ENCODE results near the gene GALNT14.

Gene GALNT14

DNA sequence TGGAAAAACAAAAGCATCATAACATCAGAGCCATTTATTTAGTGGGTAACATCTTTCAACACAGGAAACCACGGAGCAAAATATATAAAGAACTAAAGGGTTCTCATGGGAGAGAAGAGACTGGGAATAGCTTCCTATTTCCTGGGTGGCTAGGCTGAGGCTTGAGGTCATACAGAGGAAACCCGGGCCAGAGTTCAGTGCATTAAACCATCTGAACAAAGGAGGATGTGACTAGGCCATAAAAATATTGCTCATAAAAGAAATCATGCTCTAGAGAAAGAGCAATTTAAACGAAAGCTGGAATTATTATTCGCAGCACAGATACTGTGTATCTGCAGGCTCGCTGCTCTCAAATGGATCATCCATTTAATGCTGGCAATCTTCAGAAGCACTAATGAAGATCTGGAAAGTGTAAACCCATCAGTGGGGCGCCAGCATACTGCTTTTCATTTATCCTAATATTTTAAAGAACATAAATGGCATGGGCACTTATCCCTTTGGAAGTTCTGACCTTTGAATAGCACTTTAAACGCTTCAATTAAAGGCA lies 83.3 kb downstream of the GALNT14 start:
- ATAC-seq (ENCODE audit: insufficient read depth, low read depth): no peak
- no peak overlapping the region for H3K4me3 ChIP-seq (ENCODE audit: low read depth in 1 of 2, low read length in 2 of 2)
- no peak overlapping the region for H3K9ac ChIP-seq (ENCODE audit: low read depth, low read length)
- H4K20me1 ChIP-seq (ENCODE audit: insufficient read depth, low read length): no peaks in the 10 kb centered on the region
- no peaks in the 10 kb centered on the region for H3K36me3 ChIP-seq (ENCODE audit: insufficient read depth, low read length)
- TF ChIP-seq EZH2 (IDR thresholded peaks at IDR 0.05; ENCODE audit: borderline replicate concordance, low read depth, low read length, severe bottlenecking): no peak
- TF ChIP-seq, protein P1, sequence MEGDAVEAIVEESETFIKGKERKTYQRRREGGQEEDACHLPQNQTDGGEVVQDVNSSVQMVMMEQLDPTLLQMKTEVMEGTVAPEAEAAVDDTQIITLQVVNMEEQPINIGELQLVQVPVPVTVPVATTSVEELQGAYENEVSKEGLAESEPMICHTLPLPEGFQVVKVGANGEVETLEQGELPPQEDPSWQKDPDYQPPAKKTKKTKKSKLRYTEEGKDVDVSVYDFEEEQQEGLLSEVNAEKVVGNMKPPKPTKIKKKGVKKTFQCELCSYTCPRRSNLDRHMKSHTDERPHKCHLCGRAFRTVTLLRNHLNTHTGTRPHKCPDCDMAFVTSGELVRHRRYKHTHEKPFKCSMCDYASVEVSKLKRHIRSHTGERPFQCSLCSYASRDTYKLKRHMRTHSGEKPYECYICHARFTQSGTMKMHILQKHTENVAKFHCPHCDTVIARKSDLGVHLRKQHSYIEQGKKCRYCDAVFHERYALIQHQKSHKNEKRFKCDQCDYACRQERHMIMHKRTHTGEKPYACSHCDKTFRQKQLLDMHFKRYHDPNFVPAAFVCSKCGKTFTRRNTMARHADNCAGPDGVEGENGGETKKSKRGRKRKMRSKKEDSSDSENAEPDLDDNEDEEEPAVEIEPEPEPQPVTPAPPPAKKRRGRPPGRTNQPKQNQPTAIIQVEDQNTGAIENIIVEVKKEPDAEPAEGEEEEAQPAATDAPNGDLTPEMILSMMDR (IDR thresholded peaks at IDR 0.05; ENCODE audit: borderline replicate concordance, extremely low read depth, low read length, poor library complexity, severe bottlenecking): no peak
- H3K79me2 ChIP-seq (ENCODE audit: insufficient read depth, low read length): no peaks in the 10 kb centered on the region
- H2AFZ ChIP-seq (ENCODE audit: low read depth, low read length): no peak overlapping the region
- H3K27ac ChIP-seq (ENCODE audit: low read length): no peak overlapping the region
- no peaks in the 10 kb centered on the region for H3K9me3 ChIP-seq (ENCODE audit: insufficient read depth, low read length, severe bottlenecking)
- no peaks in the 10 kb centered on the region for H3K4me1 ChIP-seq (ENCODE audit: insufficient read depth, low read length)
- peaks cover 4% of the 10 kb centered on the region for H3K27me3 ChIP-seq (ENCODE audit: insufficient read depth, low read length, poor library complexity)
- no peak for DNase-seq
- H3K4me2 ChIP-seq (ENCODE audit: insufficient read depth, low read length): no peak overlapping the region

DNA sequence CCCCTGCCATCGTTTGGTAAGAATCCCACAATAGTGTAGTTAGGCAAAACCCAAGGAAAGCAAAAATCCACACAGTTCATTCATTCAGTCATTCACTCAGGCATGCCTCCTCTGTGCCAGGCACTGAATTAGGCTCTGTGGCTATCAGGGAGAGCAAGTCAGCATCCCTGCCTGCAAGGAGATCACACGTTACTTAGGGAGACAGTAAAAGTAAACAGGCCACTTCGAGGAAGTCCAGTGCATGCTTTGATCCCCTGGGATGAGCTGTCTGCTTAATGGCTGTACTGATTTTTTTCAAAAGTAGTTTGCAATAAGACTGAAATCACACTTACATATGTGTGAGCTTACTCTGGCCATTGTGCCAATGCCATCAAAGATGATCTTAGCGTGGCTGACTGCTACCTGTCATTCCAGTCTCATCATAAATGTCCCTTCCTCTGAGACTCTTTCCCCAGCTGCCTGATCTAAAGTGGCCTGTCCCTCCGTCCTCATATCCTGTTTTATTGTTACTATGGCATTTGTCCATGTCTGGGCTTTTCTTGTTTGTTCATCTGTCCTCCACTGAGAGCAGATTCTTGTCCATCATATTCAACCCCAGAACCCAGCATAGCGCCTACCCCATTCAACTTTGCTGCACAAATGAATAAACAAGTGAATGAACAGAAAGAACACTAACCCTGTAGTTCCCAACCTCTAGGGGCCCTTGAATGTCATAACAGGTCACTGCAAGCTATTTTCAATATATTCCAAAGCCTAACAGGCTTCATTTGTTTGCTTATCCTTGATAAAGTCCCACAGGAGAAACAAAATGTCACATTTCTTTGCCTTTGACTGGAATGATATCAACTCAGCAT lies 84.1 kb downstream of the GALNT14 start:
- TF ChIP-seq, protein P1 (IDR thresholded peaks at IDR 0.05; ENCODE audit: borderline replicate concordance, extremely low read depth, low read length, poor library complexity, severe bottlenecking): no peak
- TF ChIP-seq EZH2 (IDR thresholded peaks at IDR 0.05; ENCODE audit: borderline replicate concordance, low read depth, low read length, severe bottlenecking): no peak
- H3K4me2 ChIP-seq (ENCODE audit: insufficient read depth, low read length): no peak overlapping the region

DNA sequence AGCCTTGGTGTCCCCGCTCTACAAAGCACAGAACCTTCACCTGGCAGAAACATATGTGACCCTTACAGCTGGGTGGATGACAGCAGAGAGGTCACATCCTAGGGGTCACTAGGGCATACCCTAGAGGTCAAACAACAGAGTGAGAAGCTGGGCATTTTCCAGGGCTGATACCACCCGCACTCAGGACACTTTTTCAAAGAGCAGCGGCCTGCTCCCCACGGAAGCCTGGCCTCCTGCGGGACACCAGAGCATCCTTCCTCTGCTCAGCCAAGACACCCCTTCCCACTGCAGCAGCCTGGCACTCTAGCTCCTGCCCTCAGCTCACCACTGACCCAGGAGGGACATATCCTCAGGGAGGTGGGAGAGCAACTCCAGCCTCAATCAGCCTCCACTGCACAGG lies 86.0 kb downstream of the GALNT14 start:
- no peak overlapping the region for H3K4me3 ChIP-seq (ENCODE audit: low read depth in 1 of 2, low read length in 2 of 2)
- H3K27me3 ChIP-seq (ENCODE audit: insufficient read depth, low read length, poor library complexity): peaks cover 4% of the 10 kb centered on the region
- no peak overlapping the region for H2AFZ ChIP-seq (ENCODE audit: low read depth, low read length)
- ATAC-seq (ENCODE audit: insufficient read depth, low read depth) (no peak), DNase-seq (no peak)
- H4K20me1 ChIP-seq (ENCODE audit: insufficient read depth, low read length): no peaks in the 10 kb centered on the region
- H3K4me2 ChIP-seq (ENCODE audit: insufficient read depth, low read length): no peak overlapping the region
- no peaks in the 10 kb centered on the region for H3K4me1 ChIP-seq (ENCODE audit: insufficient read depth, low read length)
- H3K9ac ChIP-seq (ENCODE audit: low read depth, low read length): no peak overlapping the region
- H3K27ac ChIP-seq (ENCODE audit: low read length): no peak overlapping the region
- no peaks in the 10 kb centered on the region for H3K79me2 ChIP-seq (ENCODE audit: insufficient read depth, low read length)
- TF ChIP-seq, protein P1 (IDR thresholded peaks at IDR 0.05; ENCODE audit: borderline replicate concordance, extremely low read depth, low read length, poor library complexity, severe bottlenecking): no peak
- TF ChIP-seq EZH2 (IDR thresholded peaks at IDR 0.05; ENCODE audit: borderline replicate concordance, low read depth, low read length, severe bottlenecking): no peak
- H3K9me3 ChIP-seq (ENCODE audit: insufficient read depth, low read length, severe bottlenecking): no peaks in the 10 kb centered on the region
- H3K36me3 ChIP-seq (ENCODE audit: insufficient read depth, low read length): no peaks in the 10 kb centered on the region

More for the DNA sequence above, 84.1 kb downstream of the GALNT14 start:
- Histone ChIP-seq H4K20me1 (ENCODE audit: insufficient read depth, low read length) (no peaks in the 10 kb centered on the region), H3K36me3 (ENCODE audit: insufficient read depth, low read length) (no peaks in the 10 kb centered on the region), H3K9ac (ENCODE audit: low read depth, low read length) (no peak overlapping the region), H3K27ac (ENCODE audit: low read length) (no peak overlapping the region), H3K4me3 (ENCODE audit: low read depth in 1 of 2, low read length in 2 of 2) (no peak overlapping the region), H3K79me2 (ENCODE audit: insufficient read depth, low read length) (no peaks in the 10 kb centered on the region), H3K27me3 (ENCODE audit: insufficient read depth, low read length, poor library complexity) (peaks cover 4% of the 10 kb centered on the region), H3K9me3 (ENCODE audit: insufficient read depth, low read length, severe bottlenecking) (no peaks in the 10 kb centered on the region), H3K4me1 (ENCODE audit: insufficient read depth, low read length) (no peaks in the 10 kb centered on the region), H2AFZ (ENCODE audit: low read depth, low read length) (no peak overlapping the region)
- no peak for DNase-seq
- ATAC-seq (ENCODE audit: insufficient read depth, low read depth): no peak
